ENCODE results near the gene MYL6. TPM values are rescaled to one million over a fixed set of nuclear protein-coding genes. Genes with fewer than 3 reads are reported as not detected.
A peak's percentile ranks its signal among the peaks of the same experiment; 100 is the strongest.

The MYL6 gene
- total and polyA plus RNA-seq, 2 experiments from 2014 or later: 2,662 to 3,948 TPM

DNA sequence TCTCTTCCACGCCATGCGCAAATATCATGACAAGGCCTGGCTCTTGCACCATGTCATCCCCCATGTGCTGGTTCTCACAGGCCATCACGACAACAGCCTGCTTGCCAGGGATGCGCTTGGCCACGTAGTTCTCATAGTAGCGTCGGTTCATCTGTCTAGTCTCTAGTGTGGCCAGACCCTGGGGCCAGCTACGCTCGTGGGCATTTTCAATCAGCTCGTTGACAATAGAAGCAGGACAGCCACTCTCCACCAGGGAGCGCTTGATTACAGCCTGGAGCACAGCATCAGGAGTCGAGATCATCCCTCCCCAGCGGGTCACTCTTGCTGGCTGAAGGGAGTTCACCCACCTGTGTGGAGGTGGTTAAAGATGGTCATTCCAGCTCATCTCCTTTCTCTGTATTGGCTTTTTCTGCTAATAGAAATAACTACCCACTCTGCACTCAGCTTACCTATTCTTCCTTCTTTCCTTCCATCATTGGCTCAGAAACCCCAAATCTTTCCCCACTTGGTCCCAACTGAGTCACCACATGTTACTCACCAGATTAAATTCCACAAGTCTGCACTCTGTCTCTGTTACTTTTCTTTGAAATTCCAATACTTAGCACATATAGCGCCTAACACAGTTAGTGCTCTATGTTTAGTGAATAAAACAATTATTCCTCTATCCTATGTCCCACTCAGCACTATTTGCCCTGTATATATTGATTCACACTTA, 48.5 kb downstream of the MYL6 start:
- peaks cover 50% of the 10 kb centered on the region for H3F3A ChIP-seq (ENCODE audit: insufficient read depth)
- WGBS, 2 experiments (ENCODE audit: low coverage in 1 of 2, low lambda C conversion rate in 2 of 2, missing lambda C conversion rate in 2 of 2): 55 to 59% methylated on average over 14 of the region's 14 CpGs
- H2AFZ ChIP-seq: no peak overlapping the region
- TF ChIP-seq EZH2 (IDR thresholded peaks at IDR 0.05; ENCODE audit: insufficient read depth, poor library complexity, severe bottlenecking): no peak
- no peak for TF ChIP-seq EZH2phosphoT487 (IDR thresholded peaks at IDR 0.05; ENCODE audit: insufficient read depth, low read depth)
- no peaks in the 10 kb centered on the region for H4K20me1 ChIP-seq (ENCODE audit: insufficient read depth)
- no peaks in the 10 kb centered on the region for H3K27me3 ChIP-seq (replicated peaks; ENCODE audit: insufficient read depth)
- H3K9me2 ChIP-seq (ENCODE audit: insufficient read depth): no peaks in the 10 kb centered on the region
- H3K4me3 ChIP-seq: no peak overlapping the region
- peaks cover 8% of the 10 kb centered on the region for H3K4me1 ChIP-seq (ENCODE audit: insufficient read depth)
- peak; percentile 75 for DNase-seq
- H3K79me2 ChIP-seq (ENCODE audit: insufficient read depth): 0 out of 2 replicates have a peak, but pooled peaks cover 5% of the 10 kb centered on the region
- peak overlapping the region; percentile 26 for H3K4me2 ChIP-seq (ENCODE audit: unreplicated experiment)
- no peak overlapping the region for H3K9ac ChIP-seq
- no peaks in the 10 kb centered on the region for H3K9me3 ChIP-seq (ENCODE audit: low read depth)
- in situ Hi-C loops (cut with MboI): no loop called here
- H3K27ac ChIP-seq: peak overlapping the region; percentile 41
- peaks cover 57% of the 10 kb centered on the region for H3K36me3 ChIP-seq (ENCODE audit: low read depth)

- peaks cover 45% of the 10 kb centered on the region for H3F3A ChIP-seq (ENCODE audit: insufficient read depth)
- H2AFZ ChIP-seq: no peak overlapping the region
- H3K27me3 ChIP-seq (replicated peaks; ENCODE audit: insufficient read depth): no peaks in the 10 kb centered on the region
- H3K27ac ChIP-seq: no peak overlapping the region
- H3K4me2 ChIP-seq (ENCODE audit: unreplicated experiment): no peak overlapping the region
- no peak overlapping the region for H3K4me3 ChIP-seq
- no peak overlapping the region for H3K9ac ChIP-seq
- no peak for DNase-seq
- in situ Hi-C loops (cut with MboI): no loop called here
- peaks cover 8% of the 10 kb centered on the region for H3K4me1 ChIP-seq (ENCODE audit: insufficient read depth)
- no peaks in the 10 kb centered on the region for H3K9me3 ChIP-seq (ENCODE audit: low read depth)
- no peaks in the 10 kb centered on the region for H4K20me1 ChIP-seq (ENCODE audit: insufficient read depth)
- no peaks in the 10 kb centered on the region for H3K9me2 ChIP-seq (ENCODE audit: insufficient read depth)
- H3K79me2 ChIP-seq (ENCODE audit: insufficient read depth): peaks cover 16% of the 10 kb centered on the region
- TF ChIP-seq EZH2phosphoT487 (IDR thresholded peaks at IDR 0.05; ENCODE audit: insufficient read depth, low read depth): no peak
- TF ChIP-seq EZH2 (IDR thresholded peaks at IDR 0.05; ENCODE audit: insufficient read depth, poor library complexity, severe bottlenecking): no peak
- peaks cover 71% of the 10 kb centered on the region for H3K36me3 ChIP-seq (ENCODE audit: low read depth)
- WGBS, 2 experiments (ENCODE audit: low coverage in 1 of 2, low lambda C conversion rate in 2 of 2, missing lambda C conversion rate in 2 of 2): 73 to 80% methylated on average over 6 of the region's 6 CpGs
Measured at GRCh38 chr12:56208006-56208405, 49.8 kb downstream of the MYL6 start.

Other genes starting within 250 kb of the MYL6 start
- gene PYM1, start 230.5 kb upstream of the MYL6 start, total RNA-seq (2014; rRNA removed; shearing (Covaris generic)): 20.1 and 25.9 TPM in 2 replicates
- gene PYM1, start 230.5 kb upstream of the MYL6 start, polyA plus RNA-seq (2016; fragmentation: Nextera tagmentation; extraction: Ambion mirVana): 33.5 and 34.4 TPM in 2 replicates
- gene DGKA, start 227.2 kb upstream of the MYL6 start, total RNA-seq (2014; rRNA removed; shearing (Covaris generic)): 66.6 and 67.7 TPM in 2 replicates
- gene DGKA, start 227.2 kb upstream of the MYL6 start, polyA plus RNA-seq (2016; fragmentation: Nextera tagmentation; extraction: Ambion mirVana): 109 and 116 TPM in 2 replicates
- 0.13 and 2.3 TPM in 2 replicates for gene PMEL, start 192.3 kb upstream of the MYL6 start, total RNA-seq (2014; rRNA removed; shearing (Covaris generic))
- gene PMEL, start 192.3 kb upstream of the MYL6 start, polyA plus RNA-seq (2016; fragmentation: Nextera tagmentation; extraction: Ambion mirVana): 0.38 and 0.76 TPM in 2 replicates
- 20.8 and 34.9 TPM in 2 replicates for gene CDK2, start 191.5 kb upstream of the MYL6 start, total RNA-seq (2014; rRNA removed; shearing (Covaris generic))
- gene CDK2, start 191.5 kb upstream of the MYL6 start, polyA plus RNA-seq (2016; fragmentation: Nextera tagmentation; extraction: Ambion mirVana): 16.2 and 16.6 TPM in 2 replicates
- gene RAB5B, start 184.3 kb upstream of the MYL6 start, total RNA-seq (2014; rRNA removed; shearing (Covaris generic)): 47.0 and 58.6 TPM in 2 replicates
- 65.8 and 66.6 TPM in 2 replicates for gene RAB5B, start 184.3 kb upstream of the MYL6 start, polyA plus RNA-seq (2016; fragmentation: Nextera tagmentation; extraction: Ambion mirVana)
- gene SUOX, start 161.1 kb upstream of the MYL6 start, total RNA-seq (2014; rRNA removed; shearing (Covaris generic)): 10.2 and 19.1 TPM in 2 replicates
- 9.5 and 10.0 TPM in 2 replicates for gene SUOX, start 161.1 kb upstream of the MYL6 start, polyA plus RNA-seq (2016; fragmentation: Nextera tagmentation; extraction: Ambion mirVana)
- 1.4 and 1.5 TPM in 2 replicates for gene IKZF4, start 137.3 kb upstream of the MYL6 start, total RNA-seq (2014; rRNA removed; shearing (Covaris generic))
- gene IKZF4, start 137.3 kb upstream of the MYL6 start, polyA plus RNA-seq (2016; fragmentation: Nextera tagmentation; extraction: Ambion mirVana): 0.99 and 1.1 TPM in 2 replicates
- gene RPS26, start 116.4 kb upstream of the MYL6 start, total RNA-seq (2014; rRNA removed; shearing (Covaris generic)): 332 and 1,155 TPM in 2 replicates
- 271 and 274 TPM in 2 replicates for gene RPS26, start 116.4 kb upstream of the MYL6 start, polyA plus RNA-seq (2016; fragmentation: Nextera tagmentation; extraction: Ambion mirVana)
- 3.3 and 3.5 TPM in 2 replicates for gene ERBB3, start 78.2 kb upstream of the MYL6 start, total RNA-seq (2014; rRNA removed; shearing (Covaris generic))
- 1.9 and 2.1 TPM in 2 replicates for gene ERBB3, start 78.2 kb upstream of the MYL6 start, polyA plus RNA-seq (2016; fragmentation: Nextera tagmentation; extraction: Ambion mirVana)
- 115 and 120 TPM in 2 replicates for gene PA2G4, start 53.8 kb upstream of the MYL6 start, total RNA-seq (2014; rRNA removed; shearing (Covaris generic))
- gene PA2G4, start 53.8 kb upstream of the MYL6 start, polyA plus RNA-seq (2016; fragmentation: Nextera tagmentation; extraction: Ambion mirVana): 152 and 157 TPM in 2 replicates
- 1,463 and 1,892 TPM in 2 replicates for gene RPL41, start 41.7 kb upstream of the MYL6 start, total RNA-seq (2014; rRNA removed; shearing (Covaris generic))
- 2,480 and 2,545 TPM in 2 replicates for gene RPL41, start 41.7 kb upstream of the MYL6 start, polyA plus RNA-seq (2016; fragmentation: Nextera tagmentation; extraction: Ambion mirVana)
- gene ZC3H10, start 40.1 kb upstream of the MYL6 start, total RNA-seq (2014; rRNA removed; shearing (Covaris generic)): 1.9 and 2.7 TPM in 2 replicates
- gene ZC3H10, start 40.1 kb upstream of the MYL6 start, polyA plus RNA-seq (2016; fragmentation: Nextera tagmentation; extraction: Ambion mirVana): 3.0 and 3.3 TPM in 2 replicates
- 164 and 216 TPM in 2 replicates for gene ESYT1, start 30.1 kb upstream of the MYL6 start, total RNA-seq (2014; rRNA removed; shearing (Covaris generic))
- 108 and 115 TPM in 2 replicates for gene ESYT1, start 30.1 kb upstream of the MYL6 start, polyA plus RNA-seq (2016; fragmentation: Nextera tagmentation; extraction: Ambion mirVana)
- gene MYL6B, start 5.8 kb upstream of the MYL6 start, total RNA-seq (2014; rRNA removed; shearing (Covaris generic)): 23.5 and 53.2 TPM in 2 replicates
- gene MYL6B, start 5.8 kb upstream of the MYL6 start, polyA plus RNA-seq (2016; fragmentation: Nextera tagmentation; extraction: Ambion mirVana): 67.8 and 72.8 TPM in 2 replicates
- gene SMARCC2, start 31.1 kb downstream of the MYL6 start, total RNA-seq (2014; rRNA removed; shearing (Covaris generic)): 23.4 and 34.0 TPM in 2 replicates
- 64.3 and 66.9 TPM in 2 replicates for gene SMARCC2, start 31.1 kb downstream of the MYL6 start, polyA plus RNA-seq (2016; fragmentation: Nextera tagmentation; extraction: Ambion mirVana)
- gene RNF41, start 63.6 kb downstream of the MYL6 start, total RNA-seq (2014; rRNA removed; shearing (Covaris generic)): 120 and 125 TPM in 2 replicates
- 37.6 and 39.4 TPM in 2 replicates for gene RNF41, start 63.6 kb downstream of the MYL6 start, polyA plus RNA-seq (2016; fragmentation: Nextera tagmentation; extraction: Ambion mirVana)
- gene NABP2, start 66.0 kb downstream of the MYL6 start, total RNA-seq (2014; rRNA removed; shearing (Covaris generic)): 29.9 and 42.1 TPM in 2 replicates
- gene NABP2, start 66.0 kb downstream of the MYL6 start, polyA plus RNA-seq (2016; fragmentation: Nextera tagmentation; extraction: Ambion mirVana): 40.1 and 40.4 TPM in 2 replicates
- gene SLC39A5, start 71.7 kb downstream of the MYL6 start, total RNA-seq (2014; rRNA removed; shearing (Covaris generic)): not detected in 2 replicates
- gene SLC39A5, start 71.7 kb downstream of the MYL6 start, polyA plus RNA-seq (2016; fragmentation: Nextera tagmentation; extraction: Ambion mirVana): not detected in 2 replicates
- 24.5 and 26.9 TPM in 2 replicates for gene ANKRD52, start 100.0 kb downstream of the MYL6 start, total RNA-seq (2014; rRNA removed; shearing (Covaris generic))
- gene ANKRD52, start 100.0 kb downstream of the MYL6 start, polyA plus RNA-seq (2016; fragmentation: Nextera tagmentation; extraction: Ambion mirVana): 61.5 and 61.7 TPM in 2 replicates
- 8.2 and 10.3 TPM in 2 replicates for gene COQ10A, start 108.6 kb downstream of the MYL6 start, total RNA-seq (2014; rRNA removed; shearing (Covaris generic))
- gene COQ10A, start 108.6 kb downstream of the MYL6 start, polyA plus RNA-seq (2016; fragmentation: Nextera tagmentation; extraction: Ambion mirVana): 9.6 and 9.8 TPM in 2 replicates
- 67.2 and 74.7 TPM in 2 replicates for gene CS, start 142.0 kb downstream of the MYL6 start, total RNA-seq (2014; rRNA removed; shearing (Covaris generic))
- 76.2 and 77.8 TPM in 2 replicates for gene CS, start 142.0 kb downstream of the MYL6 start, polyA plus RNA-seq (2016; fragmentation: Nextera tagmentation; extraction: Ambion mirVana)
- 89.9 and 97.5 TPM in 2 replicates for gene CNPY2, start 157.6 kb downstream of the MYL6 start, total RNA-seq (2014; rRNA removed; shearing (Covaris generic))
- 248 and 253 TPM in 2 replicates for gene CNPY2, start 157.6 kb downstream of the MYL6 start, polyA plus RNA-seq (2016; fragmentation: Nextera tagmentation; extraction: Ambion mirVana)
- 20.2 and 22.1 TPM in 2 replicates for gene PAN2, start 175.6 kb downstream of the MYL6 start, total RNA-seq (2014; rRNA removed; shearing (Covaris generic))
- gene PAN2, start 175.6 kb downstream of the MYL6 start, polyA plus RNA-seq (2016; fragmentation: Nextera tagmentation; extraction: Ambion mirVana): 7.2 and 9.1 TPM in 2 replicates
- not detected in 2 replicates for gene IL23A, start 180.5 kb downstream of the MYL6 start, total RNA-seq (2014; rRNA removed; shearing (Covaris generic))
- 0.19 and 0.31 TPM in 2 replicates for gene IL23A, start 180.5 kb downstream of the MYL6 start, polyA plus RNA-seq (2016; fragmentation: Nextera tagmentation; extraction: Ambion mirVana)
- 208 and 220 TPM in 2 replicates for gene STAT2, start 201.7 kb downstream of the MYL6 start, total RNA-seq (2014; rRNA removed; shearing (Covaris generic))
- 104 and 109 TPM in 2 replicates for gene STAT2, start 201.7 kb downstream of the MYL6 start, polyA plus RNA-seq (2016; fragmentation: Nextera tagmentation; extraction: Ambion mirVana)
- gene APOF, start 204.5 kb downstream of the MYL6 start, total RNA-seq (2014; rRNA removed; shearing (Covaris generic)): not detected in 2 replicates
- gene APOF, start 204.5 kb downstream of the MYL6 start, polyA plus RNA-seq (2016; fragmentation: Nextera tagmentation; extraction: Ambion mirVana): not detected in 2 replicates

Data from GM23248 (cell line).